ENCODE measurements around the gene ARRDC5.
"Not testable (repeated sequence)": the region's sequence is repeated elsewhere in the genome, so short reads cannot be mapped to it uniquely, and the experiment has no call there.

Gene ARRDC5

GRCh38 chr19:4904481-4904880, 1.8 kb upstream of the ARRDC5 start:
- TF ChIP-seq CTCF (IDR thresholded peaks at IDR 0.05; ENCODE audit: control insufficient read depth, insufficient read depth, low read depth, low read length, missing control alignments): no peak
- H3K4me3 ChIP-seq (ENCODE audit: control insufficient read depth, low read depth, low read length): no peak overlapping the region
- no peak for DNase-seq (ENCODE audit: low read depth)

DNA sequence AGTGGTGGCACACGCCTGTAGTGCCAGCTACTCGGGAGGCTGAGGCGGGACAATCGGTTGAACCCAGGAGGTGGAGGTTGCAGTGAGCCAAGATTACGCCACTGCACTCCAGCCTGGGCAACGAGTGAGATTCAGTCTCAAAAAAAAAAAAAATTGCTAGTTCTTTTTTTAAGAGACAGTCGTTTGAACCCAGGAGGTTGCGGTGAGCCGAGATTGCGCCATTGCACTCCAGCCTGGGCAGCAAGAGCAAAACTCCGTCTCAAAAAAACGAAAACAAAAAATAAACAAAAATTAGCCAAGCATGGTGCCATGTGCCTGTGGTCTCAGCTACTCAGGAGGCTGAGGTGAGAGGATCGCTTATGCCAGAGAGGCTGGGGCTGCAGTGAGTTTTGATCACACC, 1.8 kb downstream of the ARRDC5 start:
- not testable (repeated sequence) for DNase-seq (ENCODE audit: low read depth); H3K4me3 ChIP-seq (ENCODE audit: control insufficient read depth, low read depth, low read length)

DNA sequence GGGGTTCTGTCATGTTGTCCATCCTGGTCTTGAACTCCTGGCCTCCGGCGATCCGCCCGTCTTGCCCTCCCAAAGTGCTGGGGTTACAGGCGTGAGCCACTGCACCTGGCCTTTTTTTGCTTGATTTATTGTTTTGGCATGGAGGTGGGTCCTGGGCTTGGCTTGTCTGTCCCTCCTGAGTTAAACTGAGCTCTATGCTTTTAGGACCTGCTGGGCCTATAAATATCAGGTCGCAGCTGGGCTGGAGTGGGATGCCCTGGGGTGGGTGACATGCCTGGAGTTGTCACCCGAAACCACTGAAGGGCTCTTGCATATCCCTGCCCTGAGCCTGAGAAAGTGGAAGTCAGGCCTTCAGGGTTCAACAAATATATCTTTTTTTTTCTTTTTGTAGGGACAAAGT, 5.5 kb downstream of the ARRDC5 start:
- no peak overlapping the region for H3K4me3 ChIP-seq (ENCODE audit: control insufficient read depth, low read depth, low read length)
- no peak for DNase-seq (ENCODE audit: low read depth)
- TF ChIP-seq CTCF (IDR thresholded peaks at IDR 0.05; ENCODE audit: control insufficient read depth, insufficient read depth, low read depth, low read length, missing control alignments): no peak

DNA sequence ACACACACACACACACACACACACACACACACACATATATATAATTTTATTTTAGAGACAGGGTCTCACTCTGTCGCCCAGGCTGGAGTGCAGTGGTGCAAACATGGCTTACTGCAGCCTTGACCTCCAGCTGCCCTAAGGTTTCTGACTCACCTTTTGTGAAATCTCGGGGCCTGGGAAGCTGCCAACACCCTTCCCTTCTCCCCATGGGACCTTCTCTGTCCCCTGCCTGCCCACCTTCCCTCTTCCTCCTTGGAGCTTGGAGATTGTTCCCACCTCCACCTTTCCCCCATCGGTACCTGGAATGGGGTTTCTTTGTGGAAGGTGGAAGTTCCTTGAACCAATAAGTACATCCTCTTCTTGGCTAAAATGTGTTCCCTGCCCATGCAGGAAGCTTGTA, 6.3 kb downstream of the ARRDC5 start:
- H3K4me3 ChIP-seq (ENCODE audit: control insufficient read depth, low read depth, low read length): no peak overlapping the region
- TF ChIP-seq CTCF (IDR thresholded peaks at IDR 0.05; ENCODE audit: control insufficient read depth, insufficient read depth, low read depth, low read length, missing control alignments): no peak
- no peak for DNase-seq (ENCODE audit: low read depth)

GRCh38 chr19:4892962-4893361, 9.7 kb downstream of the ARRDC5 start:
- not testable (repeated sequence) for DNase-seq (ENCODE audit: low read depth); H3K4me3 ChIP-seq (ENCODE audit: control insufficient read depth, low read depth, low read length)

DNA sequence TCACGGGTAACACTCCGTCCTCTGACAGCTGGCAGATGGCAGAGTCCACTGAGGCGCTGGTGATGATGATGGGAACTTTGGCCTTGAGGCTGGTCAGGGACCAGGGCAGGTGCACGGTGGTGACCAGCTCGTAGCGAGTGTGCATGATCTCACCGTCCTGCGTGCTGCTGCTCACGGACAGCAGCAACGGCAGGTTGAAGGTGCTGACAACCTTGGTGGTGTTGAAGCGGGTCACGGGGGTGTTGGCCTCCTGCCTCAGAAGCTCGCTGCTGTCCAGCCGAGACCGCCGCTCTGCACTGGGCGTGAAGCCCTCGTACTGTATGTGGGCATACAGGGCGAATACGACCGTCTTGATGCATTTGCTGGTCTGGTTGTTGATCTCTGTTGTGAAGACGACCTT, 11.6 kb downstream of the ARRDC5 start:
- DNase-seq (ENCODE audit: low read depth): no peak
- H3K4me3 ChIP-seq (ENCODE audit: control insufficient read depth, low read depth, low read length): no peak overlapping the region
- no peak for TF ChIP-seq CTCF (IDR thresholded peaks at IDR 0.05; ENCODE audit: control insufficient read depth, insufficient read depth, low read depth, low read length, missing control alignments)

DNA sequence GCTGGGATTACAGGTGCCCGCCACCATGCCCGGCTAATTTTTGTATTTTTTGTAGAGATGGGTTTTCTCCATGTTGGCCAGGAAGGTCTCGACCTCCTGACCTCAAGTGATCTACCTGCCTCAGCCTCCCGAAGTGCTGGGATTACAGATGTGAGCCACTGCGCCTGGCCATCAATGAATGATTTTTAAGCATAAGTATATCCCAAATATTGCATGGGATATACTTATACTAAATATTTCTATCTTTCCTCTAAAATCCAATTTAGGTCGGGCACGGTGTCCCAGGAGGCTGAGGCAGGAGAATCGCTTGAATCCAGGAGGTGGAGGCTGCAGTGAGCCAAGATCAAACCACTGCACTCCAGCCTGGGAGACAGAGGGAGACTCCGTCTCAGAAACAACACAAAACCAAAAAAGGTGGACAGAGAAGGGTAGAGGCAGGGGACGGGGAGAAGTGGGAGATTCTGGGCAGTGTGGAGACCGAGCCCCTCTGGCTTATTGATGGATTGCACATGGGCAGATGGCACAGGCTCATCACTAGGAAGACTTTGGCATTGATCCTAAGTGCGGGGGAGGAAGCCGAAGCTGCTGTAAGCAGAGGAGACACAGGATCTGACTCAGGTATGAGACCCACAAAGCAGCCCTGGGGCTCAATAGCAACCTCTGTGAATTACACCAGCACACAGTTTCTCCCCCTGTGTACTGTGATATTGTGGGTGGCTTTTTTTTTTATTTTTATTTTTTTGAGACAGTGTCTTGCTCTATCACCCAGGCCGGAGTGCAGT, 13.5 kb downstream of the ARRDC5 start:
- TF ChIP-seq CTCF (IDR thresholded peaks at IDR 0.05; ENCODE audit: control insufficient read depth, insufficient read depth, low read depth, low read length, missing control alignments): no peak
- no peak for DNase-seq (ENCODE audit: low read depth)
- no peak overlapping the region for H3K4me3 ChIP-seq (ENCODE audit: control insufficient read depth, low read depth, low read length)

DNA sequence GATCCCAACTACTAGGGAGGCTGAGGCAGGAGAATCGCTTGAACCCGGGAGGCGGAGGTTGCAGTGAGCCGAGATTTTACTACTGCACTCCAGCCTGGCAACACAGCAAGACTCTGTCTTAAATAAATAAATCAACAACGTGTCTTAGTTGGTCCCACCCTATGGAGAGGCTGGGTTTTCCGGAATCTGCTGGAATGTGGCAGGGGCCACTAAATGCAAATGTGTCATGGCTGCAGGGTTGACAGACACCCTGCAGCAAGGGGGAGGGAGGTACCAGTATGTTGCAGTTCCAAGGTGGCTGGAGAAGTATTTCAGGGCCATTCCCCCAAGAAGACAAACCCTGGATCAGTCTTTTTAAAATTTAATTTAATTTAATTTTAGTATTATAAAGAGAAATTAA, 14.9 kb downstream of the ARRDC5 start:
- H3K4me3 ChIP-seq (ENCODE audit: control insufficient read depth, low read depth, low read length); DNase-seq (ENCODE audit: low read depth): not testable (repeated sequence)

- not testable (repeated sequence) for DNase-seq (ENCODE audit: low read depth); H3K4me3 ChIP-seq (ENCODE audit: control insufficient read depth, low read depth, low read length)
Observed at GRCh38 chr19:4884993-4885392, 17.7 kb downstream of the ARRDC5 start.

DNA sequence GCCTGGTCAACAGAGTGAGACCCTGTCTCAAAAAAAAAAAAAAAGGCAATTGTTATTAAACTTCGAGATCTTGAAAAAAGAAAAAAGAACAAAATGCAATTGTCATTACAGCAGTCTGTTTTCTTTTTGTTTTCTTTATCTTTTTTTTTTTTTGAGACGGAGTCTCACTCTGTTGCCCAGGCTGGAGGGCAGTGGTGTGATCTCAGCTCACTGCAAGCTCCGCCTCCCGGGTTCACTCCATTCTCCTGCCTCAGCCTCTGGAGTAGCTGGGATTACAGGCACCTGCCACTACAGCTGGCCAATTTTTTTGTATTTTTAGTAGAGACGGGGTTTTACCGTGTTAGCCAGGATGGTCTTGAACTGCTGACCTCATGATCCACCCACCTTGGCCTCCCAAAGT, 19.8 kb downstream of the ARRDC5 start:
- DNase-seq (ENCODE audit: low read depth); H3K4me3 ChIP-seq (ENCODE audit: control insufficient read depth, low read depth, low read length): not testable (repeated sequence)
